D721Med (cell line): ENCODE results near the gene SYCE3.

Source experiments
- DNase-seq: peaks from one replicate; pipeline ENCODE4 v3.0.0; 2011; ENCODE audit warnings: low spot score; ENCODE audit not compliant: insufficient read length
- FAIRE-seq: peaks from 2 replicates; lab custom pipeline; 2011; peaks lifted over from hg19 to GRCh38; lab: Jason Lieb, UNC
- CTCF ChIP-seq: IDR thresholded peaks from 2 replicates; pipeline ENCODE4 v1.5.1; 2012; ENCODE audit warnings: mild to moderate bottlenecking, control low read depth; ENCODE audit not compliant: insufficient read depth; ENCODE audit errors: missing control alignments

The SYCE3 gene

GRCh38 chr22:50599816-50600455 lies 37.2 kb upstream of the SYCE3 start:
- no peak for TF ChIP-seq CTCF
- DNase-seq (no peak), FAIRE-seq (no peak)

- no peak for DNase-seq
- no peak for TF ChIP-seq CTCF
- no peak for FAIRE-seq
These were observed 34.4 kb upstream of the SYCE3 start for GRCh38 chr22:50597097-50597496.

- TF ChIP-seq CTCF: no peak
- FAIRE-seq (no peak), DNase-seq (no peak)
These were observed 32.5 kb upstream of the SYCE3 start for GRCh38 chr22:50595189-50595588.

- no peak for DNase-seq
- no peak for FAIRE-seq
- TF ChIP-seq CTCF: no peak
These were observed 24.7 kb upstream of the SYCE3 start for GRCh38 chr22:50587407-50587806.

- no peak for FAIRE-seq
These were observed 23.7 kb upstream of the SYCE3 start for GRCh38 chr22:50586416-50586815.

GRCh38 chr22:50585781-50586180 lies 23.1 kb upstream of the SYCE3 start:
- DNase-seq: no peak
- FAIRE-seq: no peak
- TF ChIP-seq CTCF: no peak

More at GRCh38 chr22:50586416-50586815, 23.7 kb upstream of the SYCE3 start:
- no peak for TF ChIP-seq CTCF
- DNase-seq: no peak

GRCh38 chr22:50585238-50585637 lies 22.5 kb upstream of the SYCE3 start:
- FAIRE-seq: no peak
- TF ChIP-seq CTCF: no peak
- DNase-seq: no peak
